ENCODE data around the gene PREX1.

The PREX1 gene

DNA sequence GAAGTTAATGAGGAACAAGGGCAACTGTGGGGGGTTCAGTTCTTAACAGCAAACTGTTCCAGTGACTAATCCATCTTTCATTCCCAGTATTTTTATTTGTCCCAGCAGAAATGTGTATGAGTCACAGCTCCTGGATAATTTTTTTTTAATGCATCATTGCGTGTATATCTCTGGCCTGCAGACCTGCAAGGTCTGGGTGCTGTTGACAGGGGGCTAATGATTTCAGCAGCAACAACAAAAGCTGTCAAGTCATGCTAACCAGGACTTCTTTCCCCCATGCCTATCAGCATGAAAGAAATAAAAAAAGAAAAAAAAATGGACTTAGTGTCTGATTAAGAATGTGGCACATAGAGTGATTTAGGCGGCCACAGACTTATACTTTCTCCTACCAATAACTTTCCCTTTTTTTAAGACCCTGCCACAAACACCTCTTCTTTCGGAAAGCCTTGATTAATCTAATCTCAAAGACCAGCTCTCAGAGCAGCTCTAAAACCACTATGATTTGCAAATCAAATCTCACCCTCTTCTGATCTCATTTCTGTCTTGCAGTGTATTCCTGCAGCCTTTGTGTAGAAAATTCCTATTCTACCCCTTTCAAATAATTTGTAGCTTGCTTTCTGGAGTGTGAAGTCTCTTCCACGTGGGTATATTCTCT lies 14.2 kb upstream of the PREX1 start:
- DNase-seq = peak in 1 of 2 experiments; percentile 34
- TF ChIP-seq GATA1 (IDR thresholded peaks at IDR 0.05; ENCODE audit: low read depth, low read length) (no peak), POLR2A (IDR thresholded peaks at IDR 0.05; ENCODE audit: low read length) (no peak)

DNA sequence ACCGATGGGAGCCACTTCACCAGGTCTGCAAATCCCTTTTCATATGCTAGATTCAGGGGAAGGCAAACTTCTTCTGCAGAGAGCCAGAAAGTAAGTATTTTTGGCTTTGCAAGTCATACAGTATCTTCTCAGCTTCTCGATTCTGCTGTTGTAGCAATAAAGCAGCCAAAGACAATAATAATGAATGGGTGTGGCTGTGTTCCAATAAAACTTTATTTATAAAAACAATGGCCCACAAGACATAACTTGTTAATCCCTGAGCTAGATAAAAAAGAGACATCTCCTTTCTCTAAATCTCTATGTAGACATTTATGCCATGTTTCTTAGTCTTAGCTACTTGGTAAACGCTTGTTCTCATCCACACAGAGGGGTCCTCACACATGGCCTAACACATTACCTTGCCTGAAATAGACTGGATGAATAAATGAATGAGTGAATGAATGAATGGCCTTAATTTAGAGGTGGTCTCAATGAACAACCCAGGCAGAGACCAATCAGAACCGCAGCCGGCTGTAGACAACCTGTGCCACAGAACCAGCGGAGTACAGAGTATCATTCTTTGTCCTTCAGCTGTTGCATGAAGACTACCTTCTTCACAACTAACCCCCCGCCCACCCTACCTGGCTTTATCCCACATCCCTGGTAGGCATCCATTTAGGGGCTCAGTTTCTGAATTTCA lies 13.5 kb upstream of the PREX1 start:
- TF ChIP-seq POLR2A (IDR thresholded peaks at IDR 0.05; ENCODE audit: low read length) = no peak
- TF ChIP-seq GATA1 (IDR thresholded peaks at IDR 0.05; ENCODE audit: low read depth, low read length) = no peak
- no peak for DNase-seq

DNA sequence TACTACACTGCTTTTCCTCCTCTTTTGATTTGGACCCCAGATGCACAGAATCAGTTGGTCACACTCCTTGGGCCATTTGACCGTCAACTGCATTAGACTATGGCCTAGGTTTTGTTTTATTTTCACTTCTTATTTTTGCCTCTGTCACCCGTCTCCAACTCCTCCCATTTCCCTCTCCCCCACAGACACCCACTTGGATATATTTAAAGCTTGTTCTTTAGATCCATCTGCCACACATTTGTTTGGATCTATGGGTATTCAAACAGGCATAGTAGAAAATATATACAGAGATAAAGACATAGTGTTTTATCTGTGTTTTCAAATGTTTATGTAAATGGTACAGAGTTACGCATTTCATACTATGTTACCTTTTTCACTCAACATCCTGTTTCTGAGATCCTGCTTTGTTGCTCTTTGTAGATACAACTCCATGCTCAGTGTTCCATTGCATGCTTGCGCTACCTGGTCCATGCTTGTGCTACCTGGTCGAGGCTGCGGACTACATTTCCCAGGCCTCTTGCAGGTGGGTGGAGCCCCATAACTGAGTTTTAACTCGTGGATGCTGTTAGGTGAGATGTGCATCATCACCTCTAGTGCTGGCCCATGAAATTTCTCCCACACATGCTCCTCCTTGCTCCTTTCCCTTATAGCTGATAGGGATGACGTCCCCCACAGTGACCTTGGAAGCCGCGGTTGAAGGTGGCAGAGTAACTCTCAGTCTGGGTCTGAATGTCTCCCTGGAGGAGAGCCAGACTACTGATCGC lies 11.5 kb upstream of the PREX1 start:
- no peak for TF ChIP-seq POLR2A (IDR thresholded peaks at IDR 0.05; ENCODE audit: low read length)
- no peak for TF ChIP-seq GATA1 (IDR thresholded peaks at IDR 0.05; ENCODE audit: low read depth, low read length)
- no peak for DNase-seq

DNA sequence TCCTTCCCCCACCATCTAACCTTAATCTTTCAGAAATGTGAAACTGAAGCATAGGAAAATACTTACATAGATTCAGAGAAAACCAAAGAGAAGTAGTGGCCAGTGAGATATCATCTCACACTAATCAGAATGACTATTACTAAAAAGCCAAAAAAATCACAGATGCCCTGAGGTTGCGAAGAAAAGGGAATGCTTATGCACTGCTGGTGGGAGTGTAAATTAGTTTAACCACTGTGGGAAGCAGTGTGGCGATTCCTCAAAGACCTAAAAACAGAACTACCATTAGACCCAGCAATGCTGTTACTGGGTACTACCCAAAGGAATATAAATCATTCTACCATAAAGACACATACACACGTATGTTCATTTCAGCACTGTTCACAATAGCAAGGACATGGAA lies 9.2 kb upstream of the PREX1 start:
- DNase-seq = no peak
- TF ChIP-seq GATA1 (IDR thresholded peaks at IDR 0.05; ENCODE audit: low read depth, low read length) (no peak), POLR2A (IDR thresholded peaks at IDR 0.05; ENCODE audit: low read length) (no peak)

DNA sequence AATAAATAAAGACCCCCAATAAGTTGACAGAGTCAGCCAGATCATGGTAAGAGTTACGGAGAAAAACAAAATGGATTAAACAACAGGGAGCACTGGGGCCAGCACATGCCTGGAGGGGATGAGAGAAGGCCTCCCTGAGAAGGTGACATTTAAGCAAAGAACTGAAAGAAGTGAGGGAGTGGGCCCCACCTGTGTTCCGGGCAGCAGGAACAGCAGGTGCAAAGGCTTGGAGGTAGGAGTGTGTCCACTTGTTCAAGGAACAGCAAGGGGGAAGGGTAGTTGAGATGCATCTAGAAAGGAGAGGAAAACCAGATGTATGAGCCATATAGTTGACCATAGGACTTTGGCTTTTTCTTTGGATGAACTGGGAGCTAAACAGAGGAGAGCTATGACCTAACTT lies 7.6 kb upstream of the PREX1 start:
- DNase-seq = no peak
- TF ChIP-seq GATA1 (IDR thresholded peaks at IDR 0.05; ENCODE audit: low read depth, low read length) (no peak), POLR2A (IDR thresholded peaks at IDR 0.05; ENCODE audit: low read length) (no peak)

DNA sequence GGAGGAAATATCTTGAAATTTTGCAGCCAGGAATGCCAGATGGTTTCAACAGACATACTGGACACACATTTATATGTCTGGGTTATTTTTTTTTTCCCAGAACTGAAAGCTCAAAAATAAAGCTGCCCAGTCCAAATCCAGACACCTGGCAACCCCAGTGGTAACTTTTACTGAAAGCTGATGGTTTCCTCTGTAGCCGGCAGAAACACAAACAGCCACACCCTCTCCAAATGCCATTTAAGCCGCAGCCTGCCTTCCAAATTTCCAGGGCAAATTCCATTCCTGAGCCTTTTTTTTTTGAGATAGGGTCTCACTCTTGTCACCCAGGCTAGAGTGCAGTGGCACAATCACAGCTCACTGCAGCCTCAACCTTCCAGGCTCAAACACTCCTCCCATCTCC lies 6.5 kb upstream of the PREX1 start:
- TF ChIP-seq GATA1 (IDR thresholded peaks at IDR 0.05; ENCODE audit: low read depth, low read length) = no peak
- no peak for TF ChIP-seq POLR2A (IDR thresholded peaks at IDR 0.05; ENCODE audit: low read length)
- no peak for DNase-seq

DNA sequence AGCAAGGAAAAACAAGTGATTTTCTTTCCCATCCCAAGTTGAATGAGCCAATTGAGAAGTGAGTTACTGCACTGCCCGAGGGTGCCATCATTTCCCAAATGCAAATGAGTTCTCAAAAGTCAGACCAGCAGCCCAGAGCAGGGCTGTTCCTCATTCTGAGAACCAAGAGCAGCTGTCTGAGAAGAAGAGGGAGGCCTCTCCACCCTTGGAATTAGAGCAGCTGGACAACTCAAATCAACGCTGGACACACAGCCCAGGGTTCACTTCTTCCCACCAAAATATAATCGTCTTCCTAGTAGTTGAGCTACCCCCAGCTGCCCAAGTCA lies 4.6 kb upstream of the PREX1 start:
- DNase-seq = no peak

DNA sequence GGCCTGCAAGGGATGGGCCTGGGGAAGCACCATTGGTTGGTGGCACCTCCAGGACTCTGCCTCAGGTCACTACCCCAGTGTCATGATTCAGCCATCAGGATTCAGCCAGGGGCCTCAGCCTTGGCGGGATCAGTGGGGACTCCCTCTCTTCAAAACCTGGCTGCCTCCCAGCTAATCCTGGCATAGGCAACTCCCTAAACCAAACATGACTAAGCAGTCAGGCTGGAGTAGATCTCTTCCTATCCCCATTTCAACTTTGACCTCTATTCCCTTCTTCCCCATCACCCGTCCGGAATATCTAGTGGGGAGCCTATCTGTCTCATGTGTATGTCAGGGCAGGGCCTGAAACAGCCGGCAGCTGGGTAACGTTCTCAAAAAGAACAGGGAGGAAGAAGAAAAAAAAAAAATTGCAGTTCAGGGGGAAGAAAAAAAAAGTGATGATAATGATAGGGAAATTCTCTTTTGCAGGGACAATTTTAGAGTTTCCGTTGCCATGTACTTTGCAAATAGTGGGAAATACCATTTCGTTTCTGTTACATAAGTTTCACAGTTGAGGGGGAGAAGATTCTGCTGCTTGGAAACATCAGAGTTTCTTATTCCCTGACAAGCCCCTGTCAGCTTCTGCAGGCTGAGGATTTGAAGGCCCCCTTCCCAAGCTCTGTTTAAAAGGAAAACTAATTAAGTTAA lies 4.1 kb upstream of the PREX1 start:
- TF ChIP-seq GATA1 (IDR thresholded peaks at IDR 0.05; ENCODE audit: low read depth, low read length) (no peak), POLR2A (IDR thresholded peaks at IDR 0.05; ENCODE audit: low read length) (no peak)
- peak; percentile 41 to 58 for DNase-seq

More for the DNA sequence above, 4.6 kb upstream of the PREX1 start:
- no peak for TF ChIP-seq POLR2A (IDR thresholded peaks at IDR 0.05; ENCODE audit: low read length)
- TF ChIP-seq GATA1 (IDR thresholded peaks at IDR 0.05; ENCODE audit: low read depth, low read length) = no peak

DNA sequence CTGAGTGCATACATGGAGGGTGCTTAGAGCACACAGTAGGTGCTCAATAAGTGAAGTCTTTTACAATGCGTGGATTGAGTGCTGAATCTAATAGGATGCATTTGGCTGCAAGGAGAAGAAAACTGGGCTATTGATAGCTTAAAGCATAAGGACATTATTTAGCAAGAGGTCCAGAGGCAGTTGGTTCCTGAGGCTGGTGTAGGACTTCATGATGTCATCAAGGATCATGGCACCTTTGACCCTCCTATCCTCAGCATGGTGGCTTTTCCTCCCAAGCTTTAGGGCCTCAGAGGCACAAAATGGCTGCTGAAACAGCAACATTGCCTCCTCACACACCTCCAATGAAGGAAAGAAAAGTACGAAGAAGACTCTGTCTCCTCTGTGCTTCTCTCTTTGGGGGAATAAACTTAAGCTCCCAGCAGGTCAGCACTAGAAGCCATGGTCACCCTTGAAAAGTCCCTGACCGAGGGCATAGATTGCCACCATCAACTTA lies 3.1 kb upstream of the PREX1 start:
- no peak for DNase-seq
- TF ChIP-seq POLR2A (IDR thresholded peaks at IDR 0.05; ENCODE audit: low read length) = no peak
- no peak for TF ChIP-seq GATA1 (IDR thresholded peaks at IDR 0.05; ENCODE audit: low read depth, low read length)

DNA sequence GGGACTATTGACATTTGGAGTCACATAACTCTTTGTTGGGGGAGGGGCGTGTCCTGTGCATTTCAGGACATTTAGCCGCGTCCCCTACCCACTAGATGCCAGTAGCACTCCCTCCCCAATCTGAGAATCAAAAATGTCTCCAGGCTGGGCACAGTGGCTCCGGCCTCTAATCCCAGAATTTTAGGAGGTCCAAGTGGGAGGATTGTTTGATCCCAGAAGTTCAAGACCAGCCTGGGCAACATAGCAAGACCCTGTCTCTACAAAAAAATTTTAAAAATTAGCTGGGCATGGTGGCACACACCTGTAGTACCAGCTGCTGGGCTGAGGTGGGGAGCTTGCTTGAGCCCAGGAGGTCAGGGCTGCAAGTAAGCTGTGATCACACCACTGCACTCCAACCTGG lies 2.1 kb upstream of the PREX1 start:
- no peak for DNase-seq
- TF ChIP-seq GATA1 (IDR thresholded peaks at IDR 0.05; ENCODE audit: low read depth, low read length) (no peak), POLR2A (IDR thresholded peaks at IDR 0.05; ENCODE audit: low read length) (no peak)

DNA sequence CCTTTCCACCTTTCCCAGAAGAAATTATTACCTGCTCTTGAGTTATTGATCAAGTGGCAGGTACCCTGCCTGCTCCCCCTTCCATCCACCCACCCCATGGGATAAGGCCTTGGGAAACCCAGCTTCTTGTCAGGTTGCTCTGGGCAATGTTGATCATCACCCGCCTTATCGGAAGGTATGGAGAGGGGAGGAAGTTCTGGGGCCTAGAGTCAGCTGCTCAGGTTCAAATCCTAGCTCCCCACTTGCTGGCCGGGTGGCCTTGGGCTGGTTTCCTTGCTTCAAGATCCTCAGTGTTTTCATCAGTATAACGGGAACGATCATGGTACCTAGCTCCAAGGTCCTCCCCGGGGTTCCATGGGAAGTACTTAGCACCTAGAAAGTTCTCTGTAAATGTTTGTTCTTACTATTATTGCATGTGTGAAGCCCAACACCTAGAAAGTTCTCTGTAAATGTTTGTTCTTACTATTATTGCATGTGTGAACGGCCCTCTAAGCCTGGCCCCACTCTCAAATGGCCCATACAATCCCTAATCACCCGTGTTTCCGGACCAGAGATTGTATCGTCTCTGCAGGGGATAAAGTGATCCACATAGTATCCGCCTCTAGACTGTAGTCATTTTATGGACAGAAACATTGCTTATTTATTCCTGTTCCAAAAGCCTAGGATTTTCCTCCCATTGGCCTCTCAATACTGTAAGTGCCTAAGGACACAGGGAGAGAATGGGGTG lies 1.1 kb upstream of the PREX1 start:
- no peak for TF ChIP-seq POLR2A (IDR thresholded peaks at IDR 0.05; ENCODE audit: low read length)
- TF ChIP-seq GATA1 (IDR thresholded peaks at IDR 0.05; ENCODE audit: low read depth, low read length) = no peak

DNA sequence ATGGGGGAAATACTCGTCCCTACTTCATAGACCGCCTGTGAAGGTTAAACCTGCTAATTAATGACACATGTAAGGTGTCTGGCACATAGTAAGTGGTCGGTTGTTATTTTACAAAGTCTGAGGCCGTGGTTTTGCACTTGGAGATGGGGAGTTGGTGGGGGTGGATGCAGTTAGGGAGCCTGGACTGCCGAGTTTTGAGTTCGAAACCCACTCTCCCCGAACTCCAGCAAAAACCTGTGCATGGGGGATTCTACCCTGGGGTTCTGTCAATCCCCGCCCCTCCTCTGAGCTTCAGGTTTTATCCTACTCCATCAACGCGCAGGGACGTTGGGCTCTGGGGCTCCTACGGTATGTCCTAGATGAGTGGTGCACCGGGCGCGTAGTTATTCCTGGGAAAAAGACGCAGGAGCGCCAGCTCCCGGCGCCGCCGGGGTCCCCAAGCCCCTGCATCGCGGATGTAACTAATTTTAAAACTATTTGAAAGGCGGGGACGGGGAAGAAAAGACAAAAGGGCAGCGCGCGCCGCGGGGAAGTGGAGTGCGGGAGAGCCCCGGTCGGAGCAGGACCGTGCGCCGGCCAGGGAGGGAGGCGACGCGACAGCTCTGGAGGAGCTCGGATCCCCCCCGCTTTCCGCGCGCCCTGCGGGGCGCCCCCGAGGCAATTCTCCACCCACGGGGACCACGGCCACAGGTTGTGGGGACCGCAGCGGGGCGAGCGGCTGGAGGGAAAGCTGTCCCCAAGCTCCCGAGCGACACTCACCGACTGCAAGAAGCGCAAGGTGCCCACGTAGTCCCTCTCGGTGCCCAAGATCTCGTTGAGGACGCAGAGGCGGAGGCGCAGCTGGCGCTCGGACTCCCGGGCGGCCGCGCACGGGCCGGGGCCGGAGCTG lies 672 bp downstream of the PREX1 start:
- peak; percentile 72 to 74 for DNase-seq
- no peak for TF ChIP-seq POLR2A (IDR thresholded peaks at IDR 0.05; ENCODE audit: low read length)
- no peak for TF ChIP-seq GATA1 (IDR thresholded peaks at IDR 0.05; ENCODE audit: low read depth, low read length)

More for the DNA sequence above, 1.1 kb upstream of the PREX1 start:
- peak; percentile 35 to 40 for DNase-seq

DNA sequence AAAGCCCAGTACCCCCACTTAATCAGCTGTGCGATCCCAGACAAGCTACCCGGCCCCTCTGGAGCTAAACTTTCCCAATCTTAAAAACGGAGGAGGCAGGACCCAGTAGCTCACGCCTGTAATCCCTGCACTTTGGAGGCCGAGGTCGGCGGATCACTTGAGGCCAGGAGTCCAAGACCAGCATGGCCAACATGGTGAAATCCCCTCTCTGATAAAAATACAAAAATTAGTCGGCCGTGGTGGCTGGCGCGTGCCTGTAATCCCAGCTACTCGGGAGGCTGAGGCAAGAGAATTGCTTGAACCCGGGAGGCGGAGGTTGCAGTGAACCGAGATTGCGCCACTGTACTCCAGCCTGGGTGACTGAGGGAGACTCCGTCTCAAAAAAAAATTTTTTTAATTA lies 1.3 kb downstream of the PREX1 start:
- DNase-seq = peak; percentile 39 to 40

Data from erythroblast (primary cell).